Epithelial cell of prostate (primary cell): ENCODE data around the gene TET3.
"Not testable (repeated sequence)": the region's sequence is repeated elsewhere in the genome, so short reads cannot be mapped to it uniquely, and the experiment has no call there.

ENCODE experiments used
- DNase-seq: peaks from one replicate; pipeline ENCODE4 v3.0.0-alpha.2; 2011; ENCODE audit warnings: low read depth, low spot score
- H3K27ac ChIP-seq: fragments of 450-650 bp; 2 replicates; pipeline ENCODE4 v1.5.1; 2017; ENCODE audit warnings: mild to moderate bottlenecking

Gene TET3

DNA sequence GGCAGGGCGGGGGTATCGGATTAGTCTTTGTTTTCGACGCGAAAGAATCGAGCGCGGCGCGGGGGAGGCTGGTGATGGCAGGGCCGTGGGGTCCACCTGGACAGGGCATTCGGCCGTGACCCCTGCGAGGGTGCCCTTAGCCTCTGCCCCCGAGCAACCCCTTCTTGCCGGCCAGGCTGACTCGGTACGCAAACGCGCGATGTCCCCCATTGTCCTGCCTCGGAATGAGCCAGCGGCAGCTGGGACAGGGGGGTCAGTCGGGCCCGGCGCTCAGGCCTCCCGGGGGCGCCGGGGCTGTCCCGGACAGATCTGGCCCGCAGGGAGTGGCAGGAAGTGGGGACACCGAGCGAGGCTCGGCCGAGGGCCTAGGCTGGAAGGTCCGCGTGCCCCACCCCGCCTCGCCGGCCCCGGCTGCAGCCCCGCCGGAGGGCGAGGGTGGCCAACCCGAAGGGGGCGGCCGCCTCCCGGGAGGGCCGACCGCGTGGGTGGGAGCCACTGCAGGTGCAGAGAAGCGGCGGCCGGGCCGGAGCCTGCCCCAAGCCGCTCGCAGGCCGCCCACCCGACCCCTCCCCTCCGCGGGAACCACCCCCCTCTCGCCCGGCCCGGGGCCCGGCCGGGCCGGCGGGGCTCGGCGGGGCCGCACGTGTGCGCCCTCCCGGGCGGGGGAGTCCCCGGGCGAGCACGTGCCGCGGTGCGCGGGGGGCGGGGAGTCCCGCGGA is at the start of gene TET3:
TSS of gene TET3 (plus strand) at position 708 of the 719 bp plus-strand sequence. CDS start 1,494 bp downstream, outside the sequence.
- DNase-seq: no peak
- H3K27ac ChIP-seq: peak within 1 kb of the TSS; percentile 100

DNA sequence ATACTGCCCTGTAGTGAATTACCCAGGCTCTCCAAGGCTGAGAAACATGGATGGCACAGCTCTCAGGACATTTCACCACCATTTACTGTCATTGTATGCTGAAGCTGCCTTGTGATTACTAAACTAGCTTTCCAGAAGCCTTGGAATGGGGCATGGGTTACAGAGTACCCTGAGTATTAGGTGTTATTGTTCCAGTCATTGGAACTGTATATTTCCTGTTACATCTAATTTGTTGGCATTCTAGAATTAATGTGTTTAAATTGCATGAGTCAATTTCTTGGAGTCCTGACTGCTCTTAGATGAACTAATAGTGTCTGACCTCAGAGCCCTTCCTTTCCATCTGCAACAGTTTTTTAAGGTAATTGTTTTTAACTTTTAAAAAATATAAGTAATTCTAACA is 49.1 kb upstream of the TET3 start:
- H3K27ac ChIP-seq: peak overlapping the region; percentile 5
- DNase-seq: no peak

DNA sequence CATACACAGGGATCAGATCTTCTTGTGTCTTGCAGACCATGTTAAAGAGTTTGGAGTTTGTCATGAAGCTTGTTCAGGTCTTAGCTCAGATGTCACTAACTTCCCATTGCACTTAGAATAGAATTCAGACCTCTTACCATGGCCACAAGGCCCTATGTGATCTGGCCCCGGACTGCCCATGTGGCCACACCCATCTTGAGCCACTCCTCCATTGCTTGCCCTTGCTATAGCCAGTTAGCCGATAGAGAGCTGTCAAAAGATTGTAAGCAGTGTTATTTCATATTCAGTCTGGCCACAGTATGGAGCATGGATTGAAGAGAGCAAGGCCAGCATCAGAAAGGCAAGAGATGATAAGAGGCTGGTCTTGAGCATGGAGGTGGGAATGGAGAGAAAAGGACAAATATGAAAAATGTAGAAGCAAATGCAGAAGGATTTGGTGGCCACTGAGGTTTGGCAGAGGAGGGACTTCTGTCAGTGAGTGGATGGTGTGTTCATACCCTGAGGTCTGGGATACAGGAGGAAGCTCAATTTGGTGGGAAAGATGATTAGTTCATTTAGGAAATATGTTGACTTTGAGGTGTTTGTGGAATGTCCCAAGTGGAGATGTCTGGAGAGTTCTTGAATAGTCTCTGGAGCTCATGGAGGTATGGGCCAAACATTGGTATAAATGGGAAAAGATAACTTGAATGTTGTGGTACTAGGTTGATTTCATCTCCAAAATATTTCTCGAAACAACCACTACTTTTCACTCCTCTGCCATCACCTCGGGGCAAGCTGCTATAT is 47.4 kb upstream of the TET3 start:
- no peak for DNase-seq
- peak overlapping the region; percentile 86 for H3K27ac ChIP-seq

DNA sequence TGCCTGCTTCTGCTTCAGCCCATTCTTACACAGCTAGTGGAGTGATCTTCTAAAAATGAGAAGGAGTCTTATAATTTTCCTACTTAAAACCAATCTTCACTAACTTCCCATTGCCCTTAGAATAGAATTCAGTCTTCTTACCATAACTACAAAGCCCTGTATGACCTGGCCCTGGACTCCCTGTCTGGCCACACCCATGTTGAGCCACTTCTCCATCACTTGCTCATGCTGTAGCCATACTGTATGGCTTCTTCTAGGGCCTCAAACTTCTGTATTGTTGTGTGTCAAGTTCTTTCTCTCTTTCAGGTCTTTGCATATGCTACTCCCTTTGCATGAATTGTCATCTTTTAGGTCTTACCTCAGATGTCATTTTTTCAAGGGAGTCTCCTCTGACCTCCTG is 46.8 kb upstream of the TET3 start:
- DNase-seq: no peak
- peak overlapping the region; percentile 86 for H3K27ac ChIP-seq

DNA sequence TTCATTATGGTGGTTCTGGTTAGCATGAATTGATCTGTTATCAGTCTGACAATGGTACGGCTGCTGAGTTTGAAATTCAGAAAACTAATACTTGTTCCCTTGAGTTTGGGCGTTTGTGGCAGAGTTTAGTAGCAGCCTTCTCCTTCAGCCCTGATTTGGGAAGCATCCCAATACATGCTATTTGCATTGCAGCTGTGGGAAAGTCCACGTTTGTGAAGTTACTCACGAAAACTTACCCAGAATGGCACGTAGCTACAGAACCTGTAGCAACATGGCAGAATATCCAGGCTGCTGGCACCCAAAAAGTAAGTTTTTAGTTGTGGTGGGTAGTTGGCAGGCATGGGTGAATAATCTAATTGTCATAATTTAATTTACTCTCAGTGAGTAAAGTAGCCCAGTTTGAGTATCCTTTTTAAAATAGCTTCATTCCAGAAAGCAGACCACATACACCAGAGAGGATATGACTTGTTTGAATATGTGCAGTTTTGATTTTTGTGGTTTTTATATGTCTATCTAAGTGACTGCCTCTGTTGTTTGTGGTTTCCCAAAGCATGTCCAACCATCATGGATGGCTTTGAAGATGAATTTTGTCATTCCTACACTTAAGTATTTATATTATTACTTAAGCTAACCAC is 45.9 kb upstream of the TET3 start:
- DNase-seq: no peak
- H3K27ac ChIP-seq: peak overlapping the region; percentile 86

DNA sequence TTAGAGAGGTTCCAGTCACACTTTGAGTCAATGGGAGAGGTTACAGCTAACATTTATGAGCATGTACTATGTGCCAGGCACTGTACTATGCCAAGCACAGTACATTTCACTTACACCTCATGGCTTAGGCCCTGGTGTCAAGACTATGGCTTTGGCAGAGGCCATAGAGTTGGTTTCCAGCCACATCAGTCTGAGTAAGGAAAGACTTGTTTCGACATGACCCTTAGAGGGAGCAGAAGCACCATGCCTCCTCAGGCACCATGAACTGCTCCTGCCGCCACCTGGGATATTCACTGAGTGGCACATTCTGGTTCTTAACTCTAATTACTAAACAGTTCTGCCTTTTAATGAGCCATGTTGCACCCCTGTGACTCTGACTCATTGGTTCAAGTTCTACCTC is 45.3 kb upstream of the TET3 start:
- peak; percentile 90 for DNase-seq
- H3K27ac ChIP-seq: peak overlapping the region; percentile 86

DNA sequence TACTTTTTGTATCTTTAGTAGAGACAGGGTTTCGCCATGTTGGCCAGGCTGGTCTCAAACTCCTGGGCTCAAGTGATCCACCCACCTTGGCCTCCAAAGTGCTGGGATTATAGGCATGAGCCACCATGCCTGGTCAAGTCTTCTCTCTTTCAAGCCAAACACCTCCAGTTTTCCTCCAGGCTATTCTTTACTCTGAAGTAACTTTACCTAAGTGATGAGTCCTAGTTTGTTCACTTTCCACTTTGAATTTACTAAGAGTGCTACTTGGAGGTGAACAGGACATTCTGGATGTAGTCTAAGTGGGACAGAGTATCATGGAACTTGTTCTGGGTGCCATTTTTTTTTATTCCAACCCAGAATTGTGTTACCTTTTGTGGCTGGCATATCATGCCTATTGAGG is 44.6 kb upstream of the TET3 start:
- not testable (repeated sequence) for DNase-seq
- peak overlapping the region; percentile 86 for H3K27ac ChIP-seq

DNA sequence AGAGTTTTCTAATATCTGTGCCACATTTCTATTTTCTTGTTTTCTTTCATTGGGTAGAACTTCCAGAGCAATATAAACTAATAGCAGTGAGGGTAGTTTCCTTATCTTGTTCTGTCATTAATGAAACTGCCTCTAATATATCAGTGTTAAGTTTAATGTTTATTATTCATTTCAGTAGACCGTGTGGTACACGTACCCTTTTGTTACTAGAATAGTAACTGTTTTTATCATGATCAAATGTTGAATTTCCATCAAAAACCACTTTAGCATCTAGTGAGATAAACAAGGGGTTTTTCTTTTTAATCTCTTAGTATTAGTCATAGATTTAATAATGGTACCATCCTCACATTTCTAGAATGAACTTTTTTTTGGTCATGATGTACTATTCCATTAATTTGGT is 42.0 kb upstream of the TET3 start:
- DNase-seq: no peak
- no peak overlapping the region for H3K27ac ChIP-seq

DNA sequence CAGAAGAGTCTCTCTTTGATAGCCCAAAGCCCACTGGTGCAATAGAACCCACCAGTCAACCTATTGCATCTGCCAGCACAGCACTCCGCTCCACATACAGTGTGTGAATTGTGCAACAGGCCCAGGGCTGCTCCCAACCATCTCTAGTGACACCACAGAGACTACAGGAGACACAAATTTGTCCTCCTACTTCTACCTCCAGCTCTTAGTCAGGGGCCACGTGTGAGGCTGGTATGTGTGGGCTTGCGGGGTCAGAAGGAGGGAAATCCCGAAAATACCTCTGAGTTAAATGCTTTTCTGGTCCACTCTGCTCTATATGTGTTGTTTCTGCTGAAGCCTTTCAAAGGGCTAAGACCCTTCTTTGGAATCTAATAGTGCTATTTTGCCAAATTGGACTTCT is 40.0 kb upstream of the TET3 start:
- no peak for DNase-seq
- no peak overlapping the region for H3K27ac ChIP-seq

DNA sequence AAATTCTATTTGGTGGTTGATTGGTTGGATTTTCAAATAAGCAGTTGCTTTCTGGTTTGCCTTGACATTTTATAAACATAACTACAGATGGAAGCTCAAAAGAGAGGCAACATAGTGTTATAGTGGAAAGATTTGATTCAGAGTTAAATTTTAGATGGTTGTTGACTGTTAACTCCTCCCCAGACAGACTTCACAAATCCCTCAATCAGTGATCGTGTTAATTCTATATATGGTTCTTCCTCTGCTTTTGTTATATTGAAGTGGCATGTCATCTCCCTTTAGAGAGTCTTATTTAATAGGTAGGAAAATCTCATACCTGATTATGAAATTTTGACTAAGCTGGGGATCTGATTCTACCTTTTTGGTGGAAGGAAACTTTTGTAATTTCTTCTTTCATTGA is 38.5 kb upstream of the TET3 start:
- H3K27ac ChIP-seq: no peak overlapping the region
- no peak for DNase-seq

DNA sequence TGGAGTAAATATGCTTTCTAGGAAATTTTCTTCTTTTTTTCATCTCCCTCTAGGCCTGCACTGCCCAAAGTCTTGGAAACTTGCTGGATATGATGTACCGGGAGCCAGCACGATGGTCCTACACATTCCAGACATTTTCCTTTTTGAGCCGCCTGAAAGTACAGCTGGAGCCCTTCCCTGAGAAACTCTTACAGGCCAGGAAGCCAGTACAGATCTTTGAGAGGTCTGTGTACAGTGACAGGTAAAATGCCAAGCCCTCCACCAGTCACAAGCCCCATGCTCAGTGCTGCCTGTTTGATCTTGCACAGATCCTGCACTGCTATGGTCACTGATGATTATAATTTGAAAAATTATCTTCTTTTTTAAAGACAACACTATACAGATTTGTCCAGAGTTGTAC is 38.0 kb upstream of the TET3 start:
- no peak for DNase-seq
- H3K27ac ChIP-seq: no peak overlapping the region

DNA sequence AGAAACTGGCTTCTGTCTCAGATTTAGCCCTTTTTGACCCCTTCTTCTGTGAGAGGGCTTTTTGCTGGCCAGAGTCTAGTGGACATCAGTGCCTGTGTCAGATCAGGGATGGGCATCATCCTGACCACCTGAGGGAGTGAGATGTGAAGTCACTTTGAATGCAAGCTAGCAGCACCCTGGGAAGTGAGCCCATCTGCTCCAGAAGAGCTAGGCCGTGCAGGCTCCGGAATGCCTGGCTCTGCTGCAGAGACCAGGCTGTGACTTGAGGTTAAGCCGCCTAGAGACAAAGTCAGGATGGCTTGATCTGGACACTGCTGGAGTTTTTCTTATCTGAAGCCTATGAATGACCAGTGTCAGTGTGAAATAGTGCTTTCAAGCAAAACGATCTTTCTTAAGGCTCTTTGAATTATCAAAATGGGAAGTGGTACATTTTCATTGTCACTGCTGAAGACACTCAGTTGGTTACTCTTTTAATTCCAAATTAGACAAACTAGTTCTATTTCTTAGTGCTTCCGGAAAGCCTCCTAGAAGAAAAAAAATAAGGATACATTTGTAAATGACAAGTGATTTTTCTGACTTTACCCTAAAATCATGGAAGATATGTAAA is 37.2 kb upstream of the TET3 start:
- no peak for DNase-seq
- H3K27ac ChIP-seq: no peak overlapping the region

DNA sequence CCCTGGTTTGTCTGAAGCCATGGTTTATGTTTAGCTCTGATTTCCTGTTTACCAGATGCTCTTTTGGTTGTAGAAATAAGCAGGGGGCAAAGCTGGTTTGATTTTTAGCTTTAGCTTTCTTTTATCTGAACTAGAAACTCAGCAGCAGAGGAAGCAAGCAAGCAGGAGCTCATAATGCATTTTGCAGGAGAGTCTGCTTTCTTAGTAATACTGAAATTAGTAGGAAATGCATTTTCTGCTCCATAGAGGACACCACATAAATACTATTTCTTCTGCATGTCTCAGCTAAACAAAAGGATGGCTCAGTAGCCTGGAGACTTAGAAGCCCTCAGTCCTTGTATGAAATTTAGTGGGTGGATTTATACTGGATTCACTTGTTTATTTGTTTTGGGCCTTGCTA is 34.9 kb upstream of the TET3 start:
- no peak overlapping the region for H3K27ac ChIP-seq
- DNase-seq: no peak

DNA sequence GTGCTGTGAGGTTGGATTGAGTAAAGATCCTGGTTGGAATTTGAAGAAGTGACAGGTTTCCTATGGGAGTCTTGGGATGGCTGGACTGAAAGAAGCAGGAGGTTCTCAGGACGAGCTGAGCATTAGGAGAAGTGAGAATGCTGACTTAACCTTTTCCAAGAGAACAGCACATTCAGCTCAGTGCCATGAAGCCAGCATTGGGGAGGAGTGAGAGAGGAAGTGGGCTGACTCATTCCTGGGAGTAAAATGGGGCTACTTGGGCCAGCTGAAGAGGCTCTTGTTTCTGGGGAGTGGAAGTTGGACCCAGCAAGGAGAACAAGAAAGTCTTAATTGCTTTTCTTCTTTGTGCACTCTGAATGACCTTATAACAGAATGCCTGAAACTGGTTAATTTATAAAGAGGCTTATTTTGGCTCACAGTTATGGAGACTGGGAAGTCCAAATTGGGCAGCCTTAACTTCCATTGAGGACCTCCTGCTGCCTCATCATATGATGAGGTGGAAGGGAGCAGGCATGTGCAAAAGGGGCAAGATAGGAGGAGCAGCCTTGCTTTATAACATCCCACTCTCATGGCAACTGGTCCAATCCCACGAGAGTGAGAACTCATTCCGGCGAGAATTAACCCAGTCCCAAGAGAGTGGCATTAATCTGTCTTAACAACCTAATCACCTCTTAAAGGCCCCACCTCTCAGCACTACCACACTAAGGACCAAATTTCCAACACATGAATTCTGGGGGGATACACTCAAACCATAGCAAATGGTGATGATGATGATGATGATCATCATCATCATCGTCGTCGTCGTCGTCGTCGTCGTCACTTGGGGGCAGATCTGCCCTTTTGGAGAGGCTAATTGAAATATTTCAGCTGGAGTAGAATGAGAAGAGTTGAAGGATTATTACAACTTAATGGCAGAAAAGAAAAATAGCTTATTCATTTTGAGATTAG is 31.9 kb upstream of the TET3 start:
- H3K27ac ChIP-seq: no peak overlapping the region
- no peak for DNase-seq

DNA sequence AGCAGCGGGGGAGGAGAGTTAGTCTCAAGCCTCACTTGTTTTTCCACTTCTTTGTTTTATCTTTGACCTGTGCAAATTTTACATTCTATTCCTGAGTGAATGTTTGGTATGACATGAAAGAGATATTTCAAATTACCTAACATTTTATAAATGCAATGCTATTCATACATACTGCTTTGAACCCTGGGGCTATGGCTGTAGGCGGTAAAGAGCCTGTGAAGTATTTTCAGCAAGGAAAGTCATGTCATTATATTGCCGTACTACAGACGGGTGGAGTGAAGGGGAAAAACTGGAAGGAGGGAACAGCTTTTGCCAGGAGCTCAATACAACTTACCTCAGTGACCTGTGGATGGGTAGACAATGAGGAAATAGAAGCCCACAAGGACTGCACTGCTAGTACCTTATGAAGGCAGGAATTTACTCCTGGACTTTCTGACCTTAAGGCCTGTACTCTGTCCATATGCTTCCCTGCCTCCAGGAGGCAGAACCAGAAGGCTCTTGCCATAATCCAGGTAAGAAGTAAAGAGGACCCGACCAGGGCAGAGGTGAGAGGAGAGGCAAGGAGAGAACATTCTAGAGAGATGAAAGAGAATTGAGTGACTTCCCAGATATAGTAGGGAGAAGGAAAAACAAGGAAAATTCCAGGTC is 28.4 kb upstream of the TET3 start:
- DNase-seq: no peak
- no peak overlapping the region for H3K27ac ChIP-seq

DNA sequence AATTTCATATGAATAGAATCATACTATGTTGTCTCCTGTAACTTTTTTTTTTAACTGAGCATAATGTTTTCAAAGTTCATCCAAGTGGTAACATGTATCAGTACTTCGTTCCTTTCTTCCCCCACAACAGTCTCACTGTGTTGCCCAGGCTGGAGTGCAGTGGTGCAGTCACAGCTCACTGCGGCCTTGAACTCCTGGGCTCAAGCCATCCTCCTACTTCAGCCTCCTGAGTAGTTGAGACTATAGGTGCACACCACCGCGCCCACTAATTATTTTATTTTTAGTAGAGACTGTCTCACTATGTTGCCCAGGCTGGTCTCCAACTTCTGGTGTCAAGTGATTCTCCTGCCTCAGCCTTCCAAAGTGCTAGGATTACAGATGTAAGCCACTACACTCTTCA is 23.4 kb upstream of the TET3 start:
- DNase-seq: no peak
- H3K27ac ChIP-seq: no peak overlapping the region

DNA sequence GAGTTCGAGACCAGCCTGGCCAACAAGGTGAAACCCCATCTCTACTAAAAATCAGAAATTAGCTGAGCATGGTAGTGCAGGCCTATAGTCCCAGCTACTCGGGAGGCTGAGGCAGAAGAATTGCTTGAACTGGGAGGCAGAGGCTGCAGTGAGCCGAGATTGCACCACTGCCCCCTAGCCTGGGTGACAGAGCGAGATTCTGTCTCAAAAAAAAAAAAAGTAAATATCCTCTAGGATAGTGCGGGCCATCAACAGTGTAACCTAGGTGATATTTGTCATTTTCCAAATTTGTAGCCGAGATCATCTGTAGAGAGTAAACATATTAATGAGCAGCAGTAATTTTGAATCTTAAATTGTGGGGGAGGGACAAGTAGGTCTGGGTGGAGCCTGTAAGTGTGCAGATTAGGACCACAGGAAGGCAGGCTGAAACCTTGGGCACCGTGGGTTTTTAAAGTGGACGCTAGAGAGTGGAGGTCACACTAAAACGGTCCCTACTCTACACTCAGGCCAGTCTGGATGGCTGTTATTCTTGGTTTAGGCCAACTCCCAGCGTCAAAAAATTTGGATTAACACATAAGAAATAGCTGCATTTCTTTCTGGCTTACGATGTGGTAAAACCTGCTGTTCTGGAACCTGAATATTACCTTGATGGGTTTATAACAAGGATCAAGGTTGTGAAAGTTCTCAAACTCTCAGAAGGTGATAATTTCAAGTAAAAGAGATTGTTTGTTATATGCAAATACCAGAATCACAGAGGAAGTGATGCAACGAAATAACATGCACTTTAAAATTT is 22.7 kb upstream of the TET3 start:
- DNase-seq: no peak
- H3K27ac ChIP-seq: no peak overlapping the region

DNA sequence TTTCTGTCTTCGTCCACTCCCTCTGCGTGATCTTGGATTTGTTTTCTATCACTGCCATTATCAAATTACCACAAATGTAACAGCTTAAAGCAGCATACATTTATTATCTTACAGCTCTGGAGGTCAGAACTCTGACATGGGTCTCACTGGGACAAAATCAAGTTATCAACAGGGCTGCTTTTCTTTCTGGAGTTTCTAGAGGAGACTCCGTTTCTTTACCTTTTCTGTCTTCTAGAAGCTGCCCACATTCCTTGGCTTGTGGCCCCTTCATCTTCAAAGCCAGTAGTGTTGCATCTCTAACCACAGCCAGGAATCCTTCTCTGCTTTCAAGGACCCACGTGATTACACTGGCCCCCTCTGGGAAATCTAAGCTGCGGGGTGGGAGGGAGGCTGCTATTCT is 21.9 kb upstream of the TET3 start:
- no peak for DNase-seq
- H3K27ac ChIP-seq: no peak overlapping the region
